Muscle of back (tissue), 11 donors: ENCODE results near the gene MAP3K12. TPM values are rescaled to one million over a fixed set of nuclear protein-coding genes. Genes with fewer than 3 reads are reported as not detected.
A peak's percentile ranks its signal among the peaks of the same experiment; 100 is the strongest.
"Not testable (repeated sequence)": the region's sequence is repeated elsewhere in the genome, so short reads cannot be mapped to it uniquely, and the experiment has no call there.

Experiments
- DNase-seq, 3 donors: peaks; one replicate each; pipeline versions ENCODE4 v3.0.0 to v3.0.0-alpha.2; 2013
- polyA plus RNA-seq, 10 donors: library from polyadenylated mRNA; unstranded; fragments of 120-200 nt; gene quantifications; one replicate each; pipeline ENCODE4 v1.2.1, GENCODE V29; 2013; ENCODE audit not compliant: insufficient read length in 10 of 10

Gene MAP3K12
- polyA plus RNA-seq, 10 donors: 10.1 to 25.7 (median 13.5) TPM

- peak; percentile 74 to 90 (median 76) for DNase-seq
Measured at GRCh38 chr12:53495903-53496751, 3.1 kb downstream of the MAP3K12 start.

DNA sequence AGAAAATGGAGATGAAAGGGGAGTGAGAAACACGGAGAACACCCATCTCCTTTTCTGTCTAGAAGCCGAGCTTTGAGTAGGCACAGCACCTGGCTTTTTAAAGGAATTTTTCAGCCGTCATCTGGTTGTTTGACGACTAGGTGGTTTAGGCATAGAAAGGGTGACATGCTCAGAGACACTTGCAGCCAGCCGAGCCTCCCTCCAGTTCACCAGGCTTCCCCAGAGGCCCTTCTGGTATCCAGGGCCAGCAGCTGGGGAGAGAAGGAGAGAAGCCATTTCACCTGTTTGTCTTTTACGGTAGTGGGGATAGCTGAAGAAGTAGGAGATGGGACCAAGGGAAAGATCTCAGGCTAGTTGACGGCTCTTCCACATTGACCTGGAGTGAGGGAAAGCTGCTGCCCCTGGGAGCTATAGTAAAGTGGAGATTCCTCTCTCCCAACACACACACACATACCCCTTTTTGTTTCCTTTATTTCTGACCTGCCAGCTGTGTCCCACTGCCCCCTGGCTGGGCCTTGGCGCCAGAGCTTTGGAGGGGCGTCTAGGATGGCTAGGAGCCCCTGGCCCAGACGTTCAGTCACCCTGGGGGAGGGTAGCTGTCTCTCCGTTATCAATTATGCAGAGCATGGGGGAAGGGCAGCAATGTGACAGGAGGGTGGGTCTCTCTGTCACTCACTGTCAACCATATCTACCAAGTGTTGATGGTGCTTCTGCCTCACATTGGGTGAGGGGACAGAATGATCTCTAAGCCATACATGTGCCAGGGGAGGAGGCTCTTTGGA, 5.5 kb downstream of the MAP3K12 start:
- no peak for DNase-seq

GRCh38 chr12:53492830-53493609, 6.2 kb downstream of the MAP3K12 start:
- DNase-seq: peak; percentile 91 to 98 (median 96)

DNA sequence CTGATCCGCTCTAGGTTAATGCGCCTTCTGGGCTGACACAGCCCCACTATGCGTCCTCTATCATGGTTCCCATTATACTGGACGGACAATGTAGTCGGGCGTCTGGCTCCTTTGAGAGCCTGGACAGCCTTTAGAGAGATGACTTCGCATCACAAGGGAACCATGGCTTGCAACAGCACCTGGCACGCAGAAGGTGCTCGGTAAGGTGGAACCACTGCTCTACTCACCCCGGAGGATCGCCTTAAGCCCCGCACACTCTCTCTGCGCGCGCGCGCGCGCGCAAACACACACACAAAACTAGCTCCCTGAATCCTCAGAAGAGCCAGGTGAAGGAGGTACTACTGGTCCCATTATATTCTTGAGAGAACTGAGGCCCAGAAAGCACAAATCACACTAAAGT, 7.1 kb downstream of the MAP3K12 start:
- peak in 2 of 3 donors; percentile 33 to 55 for DNase-seq

- DNase-seq: no peak
Measured at GRCh38 chr12:53489242-53489864, 9.9 kb downstream of the MAP3K12 start.

DNA sequence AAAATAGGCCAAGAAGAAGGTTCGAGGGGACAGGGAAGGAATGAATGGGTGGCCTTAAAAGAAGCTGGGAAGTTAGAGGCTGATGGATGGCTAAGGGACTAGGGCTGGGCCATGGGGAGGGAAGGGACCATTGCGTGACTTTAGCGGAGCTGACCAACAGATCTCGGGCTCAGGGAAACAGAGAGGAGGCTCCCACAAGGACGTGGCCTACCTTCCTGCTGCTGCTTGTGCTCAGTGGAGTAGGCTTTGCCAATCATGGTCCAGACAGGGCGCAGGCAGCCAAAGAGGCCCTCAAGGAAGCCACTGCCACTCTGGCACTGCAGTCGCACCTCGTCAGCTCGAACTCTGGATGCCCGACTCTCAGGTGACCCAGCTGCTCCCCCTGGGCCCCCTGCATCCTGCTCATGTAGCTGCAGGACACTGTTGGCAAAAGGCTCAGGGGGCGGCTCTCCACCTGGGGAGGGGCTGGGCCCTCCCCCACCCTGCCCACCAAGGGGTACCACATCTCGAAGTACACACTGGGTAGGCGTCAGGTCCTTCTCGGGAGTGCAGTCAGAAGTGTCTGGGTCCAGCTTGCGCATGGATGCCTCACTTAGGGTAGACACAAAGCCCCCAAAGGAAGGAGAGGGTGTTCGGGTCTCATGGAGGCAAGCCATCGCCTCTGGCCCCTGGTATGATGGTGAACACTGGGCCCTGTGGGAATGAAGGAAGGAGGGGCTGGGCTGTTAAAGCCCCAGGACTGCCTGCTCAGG, 12.3 kb downstream of the MAP3K12 start:
- no peak for DNase-seq

DNA sequence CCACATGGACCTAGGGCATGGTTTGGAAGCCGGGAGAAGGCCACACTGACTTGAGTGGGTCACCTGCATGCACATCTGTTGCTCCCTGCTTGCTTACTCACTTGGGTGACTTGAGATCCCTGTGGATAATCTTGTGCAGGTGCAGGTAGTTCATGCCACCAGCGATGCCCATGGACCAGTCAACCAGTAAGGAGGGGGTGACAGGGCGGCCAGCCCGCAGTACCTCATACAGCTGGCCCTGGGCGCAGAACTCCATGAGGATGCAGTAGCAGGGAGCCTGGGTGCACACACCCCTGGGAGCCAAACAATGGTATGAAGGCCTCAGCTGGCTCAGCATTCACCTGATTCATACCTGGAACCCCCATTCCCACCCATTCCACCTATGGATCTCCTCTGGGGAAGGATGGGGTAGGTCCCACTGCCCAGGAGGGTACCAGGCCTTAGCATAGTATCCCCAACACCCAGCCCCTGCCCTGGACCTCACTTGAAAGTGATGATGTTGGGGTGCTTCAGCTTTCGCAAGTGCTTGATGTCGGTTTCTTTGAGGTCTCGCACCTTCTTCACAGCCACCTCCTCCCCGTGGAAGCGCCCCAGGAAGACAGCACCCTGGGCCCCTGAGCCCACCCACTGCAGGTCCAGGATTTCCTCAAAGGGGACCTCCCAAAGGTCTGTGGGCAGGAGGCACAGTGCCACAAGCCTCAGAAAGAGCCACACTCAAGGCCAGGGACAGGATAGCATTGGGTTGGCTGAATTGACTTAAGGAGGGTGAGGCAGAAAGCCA, 13.1 kb downstream of the MAP3K12 start:
- no peak for DNase-seq

DNA sequence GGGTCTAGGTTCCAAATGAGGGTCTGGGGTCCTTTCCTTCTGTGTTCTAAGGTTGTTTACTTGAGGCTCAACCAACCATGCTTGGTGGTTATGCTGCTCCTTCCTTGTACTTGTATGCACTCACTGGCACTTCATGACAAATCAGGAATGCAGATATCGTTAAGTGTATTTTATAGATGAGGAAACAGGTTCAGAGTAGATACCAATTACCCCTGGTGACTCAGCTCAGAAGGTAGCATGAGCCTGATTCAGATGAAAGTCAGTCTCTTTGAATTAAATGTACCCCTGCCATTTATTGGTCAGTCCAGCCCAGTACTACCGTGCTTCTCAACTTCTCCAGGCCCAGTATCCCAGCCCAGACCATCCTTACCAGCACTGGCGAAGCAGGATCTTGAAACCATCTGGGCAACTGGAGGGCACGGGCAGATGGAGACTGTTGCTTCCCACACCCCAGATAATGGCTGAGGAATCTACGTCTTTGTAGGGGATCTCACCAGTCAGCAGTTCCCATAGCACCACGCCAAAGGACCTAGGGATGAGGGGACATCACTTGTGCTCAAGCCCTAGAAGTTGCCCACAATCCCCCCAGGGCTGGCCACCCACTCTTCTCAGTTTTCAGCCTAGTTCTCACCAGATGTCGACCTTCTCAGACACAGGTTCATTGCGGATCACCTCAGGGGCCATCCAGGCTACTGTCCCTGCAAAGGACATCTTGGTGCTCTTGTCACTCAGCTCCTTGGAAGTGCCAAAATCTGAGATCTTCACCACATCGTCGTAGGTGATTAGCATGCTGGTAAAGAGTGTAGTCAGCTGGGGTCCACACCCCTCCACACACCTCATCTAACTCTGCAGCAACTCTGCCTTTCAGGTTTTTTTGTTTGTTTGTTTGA, 14.3 kb downstream of the MAP3K12 start:
- DNase-seq: no peak

- DNase-seq: no peak
Measured at GRCh38 chr12:53483979-53484377, 15.3 kb downstream of the MAP3K12 start.

- DNase-seq: no peak
Measured at GRCh38 chr12:53483225-53483978, 15.9 kb downstream of the MAP3K12 start.

GRCh38 chr12:53482626-53483168, 16.6 kb downstream of the MAP3K12 start:
- no peak for DNase-seq

DNA sequence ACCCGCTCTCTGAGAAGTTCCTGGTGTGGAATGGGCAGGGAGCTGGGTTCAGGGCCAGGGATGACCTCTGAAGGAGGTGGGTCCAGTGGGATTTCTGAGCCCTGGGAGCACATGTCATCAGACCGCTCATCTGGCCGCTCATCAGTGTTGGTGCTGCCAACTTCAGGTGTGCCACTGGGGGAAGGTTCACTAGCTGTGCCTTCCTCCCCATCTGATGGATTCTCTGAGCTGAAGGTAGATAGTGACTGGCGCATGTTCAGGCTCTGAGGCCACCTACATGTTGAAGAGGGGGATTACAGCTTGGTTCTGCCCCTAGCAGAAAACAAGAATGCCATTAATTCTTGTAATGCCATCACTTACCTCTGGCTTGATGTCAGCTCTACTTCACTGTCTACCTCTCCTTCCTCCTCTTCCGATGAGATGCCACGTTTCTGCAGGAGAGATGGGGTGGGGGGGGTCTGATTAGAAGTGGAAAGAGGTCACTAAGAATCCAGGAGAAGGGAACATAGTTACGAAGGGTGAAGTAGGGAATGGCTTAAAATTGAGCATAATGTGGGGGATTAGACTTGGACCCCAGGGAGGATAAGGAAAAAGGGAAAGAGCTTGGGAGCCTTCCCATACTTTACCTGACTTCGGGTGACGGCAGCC, 17.2 kb downstream of the MAP3K12 start:
- no peak for DNase-seq

- not testable (repeated sequence) for DNase-seq
Measured at GRCh38 chr12:53481458-53481857, 17.8 kb downstream of the MAP3K12 start.

GRCh38 chr12:53480491-53481442, 18.5 kb downstream of the MAP3K12 start:
- no peak for DNase-seq

- no peak for DNase-seq
Measured at GRCh38 chr12:53479331-53479730, 19.9 kb downstream of the MAP3K12 start.

GRCh38 chr12:53478865-53479264, 20.4 kb downstream of the MAP3K12 start:
- DNase-seq: no peak
